Measurements from ENCODE around the gene TMEM205.

TMEM205 gene

DNA sequence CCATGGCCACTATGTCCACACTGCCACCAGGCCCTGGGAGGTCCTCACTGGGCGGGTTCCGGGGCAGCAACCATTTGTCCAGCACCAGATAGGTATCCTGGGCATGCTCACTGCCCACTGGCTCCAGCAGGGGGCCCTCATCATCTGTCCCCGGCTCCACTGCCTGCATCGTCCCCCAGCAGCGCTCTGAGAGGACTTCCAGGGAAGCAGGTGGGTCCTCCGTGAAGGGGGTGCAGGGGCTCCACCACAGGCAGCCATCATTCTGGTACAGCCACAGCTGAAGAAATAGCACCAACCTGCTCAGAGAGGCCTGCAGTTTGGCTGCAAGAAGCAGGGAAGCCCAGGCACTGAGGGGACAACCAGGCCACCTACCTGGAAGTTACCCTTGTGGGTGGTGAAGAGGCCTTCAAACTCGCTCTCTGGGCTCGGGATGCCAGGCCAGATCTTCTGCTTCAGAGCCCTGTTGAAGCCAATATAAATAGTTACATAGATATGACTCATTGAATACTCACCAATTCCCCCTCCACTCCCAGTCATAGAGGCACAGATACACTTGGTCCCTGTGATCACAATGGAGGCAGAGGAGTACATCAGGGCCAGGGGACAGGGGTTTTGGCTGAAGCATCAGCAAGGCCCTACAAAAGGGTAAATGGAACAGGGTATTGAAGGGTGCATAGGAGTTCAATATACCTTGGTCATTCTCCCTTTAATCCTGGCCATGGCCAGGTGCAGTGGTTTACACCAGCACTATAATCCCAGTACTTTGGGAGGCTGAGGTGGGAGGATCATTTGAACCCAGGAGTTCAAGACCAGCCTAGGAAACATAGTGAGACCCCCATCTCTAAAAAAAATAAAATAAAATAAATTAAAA is 32.5 kb upstream of the TMEM205 start:
- Histone ChIP-seq H3K4me3 (ENCODE audit: low read length) (no peak overlapping the region), H3K36me3 (ENCODE audit: control insufficient read depth, insufficient read depth, low read length) (no peaks in the 10 kb centered on the region), H3K27me3 (ENCODE audit: control insufficient read depth, insufficient read depth, low read length) (peaks cover 2% of the 10 kb centered on the region), H3K9ac (ENCODE audit: low read length) (no peak overlapping the region), H3K4me1 (ENCODE audit: control insufficient read depth, insufficient read depth, low read length) (peaks cover 35% of the 10 kb centered on the region), H3K27ac (ENCODE audit: low read depth, low read length) (peak overlapping the region; percentile 55)

DNA sequence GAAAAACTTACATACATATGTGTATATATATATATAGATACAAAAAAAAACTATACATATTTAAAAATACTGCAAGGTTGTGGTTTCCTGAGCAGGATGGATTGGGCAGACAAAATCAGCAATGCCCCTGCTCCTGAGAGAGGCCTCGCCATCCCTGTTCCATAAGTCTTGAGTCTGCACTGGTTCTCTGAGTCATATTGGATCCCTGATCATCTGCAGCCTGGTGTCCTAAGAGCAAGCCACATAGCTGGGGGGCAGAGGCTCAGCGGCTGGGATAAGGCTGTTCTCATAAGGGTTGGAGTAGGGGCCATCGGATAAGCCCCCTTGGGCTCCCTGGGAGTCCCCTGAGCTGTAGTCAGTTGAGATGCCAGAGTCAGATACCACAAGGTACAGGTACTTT is 31.7 kb upstream of the TMEM205 start:
- peak overlapping the region; percentile 55 for H3K27ac ChIP-seq (ENCODE audit: low read depth, low read length)
- H3K4me3 ChIP-seq (ENCODE audit: low read length): no peak overlapping the region
- H3K27me3 ChIP-seq (ENCODE audit: control insufficient read depth, insufficient read depth, low read length): no peaks in the 10 kb centered on the region
- H3K4me1 ChIP-seq (ENCODE audit: control insufficient read depth, insufficient read depth, low read length): peaks cover 35% of the 10 kb centered on the region
- no peaks in the 10 kb centered on the region for H3K36me3 ChIP-seq (ENCODE audit: control insufficient read depth, insufficient read depth, low read length)
- H3K9ac ChIP-seq (ENCODE audit: low read length): no peak overlapping the region

- Histone ChIP-seq H3K36me3 (ENCODE audit: control insufficient read depth, insufficient read depth, low read length) (no peaks in the 10 kb centered on the region), H3K4me3 (ENCODE audit: low read length) (no peak overlapping the region), H3K27me3 (ENCODE audit: control insufficient read depth, insufficient read depth, low read length) (no peaks in the 10 kb centered on the region), H3K4me1 (ENCODE audit: control insufficient read depth, insufficient read depth, low read length) (peaks cover 35% of the 10 kb centered on the region), H3K9ac (ENCODE audit: low read length) (no peak overlapping the region), H3K27ac (ENCODE audit: low read depth, low read length) (peak overlapping the region; percentile 76)
Measured at GRCh38 chr19:11377237-11377636, 31.2 kb upstream of the TMEM205 start.

- Histone ChIP-seq H3K27me3 (ENCODE audit: control insufficient read depth, insufficient read depth, low read length) (no peaks in the 10 kb centered on the region), H3K9ac (ENCODE audit: low read length) (peak overlapping the region; percentile 35), H3K27ac (ENCODE audit: low read depth, low read length) (peak overlapping the region; percentile 74), H3K36me3 (ENCODE audit: control insufficient read depth, insufficient read depth, low read length) (no peaks in the 10 kb centered on the region), H3K4me3 (ENCODE audit: low read length) (peak overlapping the region; percentile 72), H3K4me1 (ENCODE audit: control insufficient read depth, insufficient read depth, low read length) (peaks cover 28% of the 10 kb centered on the region)
Measured at GRCh38 chr19:11375143-11375948, 29.3 kb upstream of the TMEM205 start.

DNA sequence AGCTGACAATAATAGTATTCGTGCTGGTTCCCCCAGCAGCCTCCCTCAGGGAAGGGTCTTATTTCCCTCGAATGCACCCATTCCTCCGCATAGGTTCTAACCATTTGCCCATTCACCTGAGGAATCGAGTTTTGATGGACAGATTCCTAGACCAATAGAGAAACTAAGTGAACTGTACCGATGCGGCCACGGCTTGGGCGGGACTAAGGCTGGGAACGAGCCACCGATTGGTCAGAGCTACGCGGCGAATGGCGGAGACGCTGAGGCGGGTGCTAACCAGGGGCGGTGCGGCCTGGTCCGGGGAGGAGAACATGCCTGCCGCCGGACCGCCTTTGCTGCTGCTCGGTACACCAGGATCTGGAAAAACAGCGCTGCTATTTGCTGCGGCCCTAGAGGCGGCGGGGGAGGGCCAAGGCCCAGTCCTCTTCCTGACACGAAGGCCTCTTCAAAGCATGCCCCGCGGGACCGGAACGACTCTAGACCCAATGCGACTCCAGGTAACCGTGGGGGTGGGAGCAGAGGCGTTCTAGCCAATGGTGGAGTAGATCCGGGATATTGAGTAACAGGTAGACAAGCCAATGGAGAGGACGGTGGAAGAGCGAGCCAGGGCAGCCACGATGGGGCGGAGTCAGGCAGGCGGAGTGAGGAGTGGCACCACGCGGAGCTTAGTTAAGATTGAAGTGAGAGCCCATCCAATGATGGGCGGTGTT is 28.5 kb upstream of the TMEM205 start, which contains the start of gene SWSAP1:
Gene SWSAP1, plus strand, starts transcription at position 234 of the 710 bp plus-strand sequence. Its CDS starts 15 bp downstream, at position 249.
- peak within 1 kb of the TSS; percentile 83 for H3K4me3 ChIP-seq (ENCODE audit: low read length)

GRCh38 chr19:11373885-11374432 is 27.9 kb upstream of the TMEM205 start:
- H3K27ac ChIP-seq (ENCODE audit: low read depth, low read length): peak overlapping the region; percentile 96
- no peaks in the 10 kb centered on the region for H3K36me3 ChIP-seq (ENCODE audit: control insufficient read depth, insufficient read depth, low read length)
- H3K4me1 ChIP-seq (ENCODE audit: control insufficient read depth, insufficient read depth, low read length): peaks cover 28% of the 10 kb centered on the region
- no peak overlapping the region for H3K9ac ChIP-seq (ENCODE audit: low read length)
- H3K4me3 ChIP-seq (ENCODE audit: low read length): peak overlapping the region; percentile 83
- no peaks in the 10 kb centered on the region for H3K27me3 ChIP-seq (ENCODE audit: control insufficient read depth, insufficient read depth, low read length)

More for the DNA sequence above, 28.5 kb upstream of the TMEM205 start, which contains the start of gene SWSAP1:
- Histone ChIP-seq H3K27ac (ENCODE audit: low read depth, low read length) (peak within 1 kb of the TSS; percentile 96), H3K36me3 (ENCODE audit: control insufficient read depth, insufficient read depth, low read length) (no peaks in the 10 kb centered on the region), H3K4me1 (ENCODE audit: control insufficient read depth, insufficient read depth, low read length) (peaks cover 28% of the 10 kb centered on the region), H3K27me3 (ENCODE audit: control insufficient read depth, insufficient read depth, low read length) (no peaks in the 10 kb centered on the region), H3K9ac (ENCODE audit: low read length) (peak within 1 kb of the TSS; percentile 75)

- Histone ChIP-seq H3K27ac (ENCODE audit: low read depth, low read length) (no peak overlapping the region), H3K4me3 (ENCODE audit: low read length) (no peak overlapping the region)
Measured at GRCh38 chr19:11373166-11373884, 27.3 kb upstream of the TMEM205 start.

GRCh38 chr19:11370744-11371143 is 24.7 kb upstream of the TMEM205 start:
- H3K4me3 ChIP-seq (ENCODE audit: low read length): no peak overlapping the region
- H3K4me1 ChIP-seq (ENCODE audit: control insufficient read depth, insufficient read depth, low read length): peaks cover 7% of the 10 kb centered on the region
- no peaks in the 10 kb centered on the region for H3K36me3 ChIP-seq (ENCODE audit: control insufficient read depth, insufficient read depth, low read length)
- no peak overlapping the region for H3K9ac ChIP-seq (ENCODE audit: low read length)
- H3K27ac ChIP-seq (ENCODE audit: low read depth, low read length): no peak overlapping the region
- H3K27me3 ChIP-seq (ENCODE audit: control insufficient read depth, insufficient read depth, low read length): no peaks in the 10 kb centered on the region

More at GRCh38 chr19:11373166-11373884, 27.3 kb upstream of the TMEM205 start:
- H3K27me3 ChIP-seq (ENCODE audit: control insufficient read depth, insufficient read depth, low read length): no peaks in the 10 kb centered on the region
- peaks cover 25% of the 10 kb centered on the region for H3K4me1 ChIP-seq (ENCODE audit: control insufficient read depth, insufficient read depth, low read length)
- no peak overlapping the region for H3K9ac ChIP-seq (ENCODE audit: low read length)
- no peaks in the 10 kb centered on the region for H3K36me3 ChIP-seq (ENCODE audit: control insufficient read depth, insufficient read depth, low read length)

DNA sequence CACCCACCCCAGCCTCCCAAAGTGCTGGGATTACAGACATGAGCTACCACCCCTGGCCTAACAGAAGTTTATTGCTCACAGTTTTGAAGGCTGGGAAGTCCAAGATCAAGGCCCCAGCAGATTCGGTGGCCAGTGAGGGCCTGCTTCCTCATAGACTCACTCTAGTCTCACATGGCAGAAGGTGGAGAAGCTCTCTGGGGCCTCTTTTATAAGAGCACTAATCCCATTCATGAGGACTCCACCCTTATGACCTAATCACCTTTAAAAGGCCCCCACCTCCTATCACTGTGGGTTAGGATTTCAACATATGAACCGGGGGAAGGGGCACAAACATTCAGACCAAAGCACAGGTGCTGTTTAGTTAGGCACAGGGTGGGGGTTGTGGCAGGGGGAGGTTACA is 21.5 kb upstream of the TMEM205 start:
- no peaks in the 10 kb centered on the region for H3K27me3 ChIP-seq (ENCODE audit: control insufficient read depth, insufficient read depth, low read length)
- H3K4me3 ChIP-seq (ENCODE audit: low read length): no peak overlapping the region
- H3K27ac ChIP-seq (ENCODE audit: low read depth, low read length): no peak overlapping the region
- no peaks in the 10 kb centered on the region for H3K4me1 ChIP-seq (ENCODE audit: control insufficient read depth, insufficient read depth, low read length)
- no peak overlapping the region for H3K9ac ChIP-seq (ENCODE audit: low read length)
- H3K36me3 ChIP-seq (ENCODE audit: control insufficient read depth, insufficient read depth, low read length): no peaks in the 10 kb centered on the region

DNA sequence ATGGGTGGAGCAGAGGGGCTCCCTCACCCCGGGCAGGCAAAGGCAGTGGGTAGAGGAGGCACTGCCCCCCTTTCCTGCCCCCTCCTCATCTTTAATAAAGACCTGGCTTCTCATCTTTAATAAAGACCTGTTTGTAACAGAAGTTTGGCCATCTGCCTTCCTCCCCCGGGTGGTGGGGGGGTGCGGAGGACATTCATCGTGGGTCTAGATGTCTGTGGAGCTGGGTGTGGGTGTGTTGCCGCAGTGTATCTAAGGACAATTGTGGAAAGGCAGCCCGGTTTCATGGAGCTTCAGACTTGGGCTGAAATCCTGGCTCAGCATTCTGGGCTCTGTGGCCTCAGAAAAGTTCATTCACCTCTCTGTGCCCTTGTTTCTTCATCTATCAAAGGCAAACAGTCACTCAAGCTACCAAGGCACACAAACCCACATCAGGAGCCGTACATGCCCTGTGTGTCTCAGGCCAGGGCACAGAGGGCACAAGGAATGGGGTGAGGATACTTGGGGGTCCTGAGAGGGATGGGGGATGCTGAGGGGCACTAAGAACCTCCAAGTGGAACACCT is 19.6 kb upstream of the TMEM205 start:
- H3K36me3 ChIP-seq (ENCODE audit: control insufficient read depth, insufficient read depth, low read length): no peaks in the 10 kb centered on the region
- no peak overlapping the region for H3K9ac ChIP-seq (ENCODE audit: low read length)
- no peak overlapping the region for H3K27ac ChIP-seq (ENCODE audit: low read depth, low read length)
- H3K4me3 ChIP-seq (ENCODE audit: low read length): no peak overlapping the region
- H3K4me1 ChIP-seq (ENCODE audit: control insufficient read depth, insufficient read depth, low read length): no peaks in the 10 kb centered on the region
- no peaks in the 10 kb centered on the region for H3K27me3 ChIP-seq (ENCODE audit: control insufficient read depth, insufficient read depth, low read length)

DNA sequence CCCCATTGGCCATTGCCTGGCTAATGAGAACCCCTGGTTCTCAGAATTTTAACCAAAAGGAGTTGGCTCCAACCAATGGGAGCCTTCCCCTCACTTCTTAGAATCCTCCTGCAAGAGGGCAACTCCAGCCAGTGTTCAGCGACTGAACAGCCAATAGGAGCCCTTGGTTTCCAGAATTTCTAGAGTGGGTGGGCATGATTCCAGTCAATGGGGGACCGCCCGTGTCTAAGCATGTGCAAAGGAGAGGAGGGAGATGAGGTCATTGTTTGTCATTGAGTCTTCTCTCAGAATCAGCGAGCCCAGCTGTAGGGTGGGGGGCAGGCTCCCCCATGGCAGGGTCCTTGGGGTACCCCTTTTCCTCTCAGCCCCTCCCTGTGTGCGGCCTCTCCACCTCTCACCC is 18.9 kb upstream of the TMEM205 start:
- H3K36me3 ChIP-seq (ENCODE audit: control insufficient read depth, insufficient read depth, low read length): no peaks in the 10 kb centered on the region
- H3K4me3 ChIP-seq (ENCODE audit: low read length): no peak overlapping the region
- H3K27ac ChIP-seq (ENCODE audit: low read depth, low read length): no peak overlapping the region
- no peak overlapping the region for H3K9ac ChIP-seq (ENCODE audit: low read length)
- no peaks in the 10 kb centered on the region for H3K27me3 ChIP-seq (ENCODE audit: control insufficient read depth, insufficient read depth, low read length)
- no peaks in the 10 kb centered on the region for H3K4me1 ChIP-seq (ENCODE audit: control insufficient read depth, insufficient read depth, low read length)
